ENCODE data around the gene NDOR1.

NDOR1 gene

GRCh38 chr9:137205126-137206069 lies at the start of gene NDOR1, which contains the start of gene TMEM203:
NDOR1 (plus strand) TSS chr9:137205700; CDS start chr9:137205778, 78 bp downstream.
TMEM203 (minus strand) TSS chr9:137205648; CDS start chr9:137205414, 234 bp downstream.
- peak; percentile 88 for DNase-seq

GRCh38 chr9:137156567-137157375 lies 48.7 kb upstream of the NDOR1 start:
- DNase-seq: peak; percentile 31

GRCh38 chr9:137157618-137158415 lies 47.7 kb upstream of the NDOR1 start:
- DNase-seq: no peak

- no peak for DNase-seq
Measured at GRCh38 chr9:137158625-137159024, 46.9 kb upstream of the NDOR1 start.

- DNase-seq: no peak
Measured at GRCh38 chr9:137159105-137160053, 46.1 kb upstream of the NDOR1 start.

GRCh38 chr9:137160054-137160425 lies 45.5 kb upstream of the NDOR1 start:
- no peak for DNase-seq

GRCh38 chr9:137160716-137161557 lies 44.6 kb upstream of the NDOR1 start:
- no peak for DNase-seq

- no peak for DNase-seq
Measured at GRCh38 chr9:137161558-137162486, 43.7 kb upstream of the NDOR1 start.

- no peak for DNase-seq
Measured at GRCh38 chr9:137162505-137163364, 42.8 kb upstream of the NDOR1 start.

GRCh38 chr9:137163365-137163715 lies 42.2 kb upstream of the NDOR1 start:
- DNase-seq: no peak

GRCh38 chr9:137163805-137164204 lies 41.7 kb upstream of the NDOR1 start:
- DNase-seq: no peak

GRCh38 chr9:137164370-137165249 lies 40.9 kb upstream of the NDOR1 start:
- no peak for DNase-seq

- DNase-seq: no peak
Measured at GRCh38 chr9:137165250-137165836, 40.2 kb upstream of the NDOR1 start.

GRCh38 chr9:137166380-137167229 lies 38.9 kb upstream of the NDOR1 start:
- DNase-seq: no peak

- no peak for DNase-seq
Measured at GRCh38 chr9:137167277-137167746, 38.2 kb upstream of the NDOR1 start.

Data from activated effector memory CD4-positive, alpha-beta T cell treated with Interleukin-2 at 50 U/mL for 16 hours (primary cell).